ENCODE data around the gene RANBP17.

DNA sequence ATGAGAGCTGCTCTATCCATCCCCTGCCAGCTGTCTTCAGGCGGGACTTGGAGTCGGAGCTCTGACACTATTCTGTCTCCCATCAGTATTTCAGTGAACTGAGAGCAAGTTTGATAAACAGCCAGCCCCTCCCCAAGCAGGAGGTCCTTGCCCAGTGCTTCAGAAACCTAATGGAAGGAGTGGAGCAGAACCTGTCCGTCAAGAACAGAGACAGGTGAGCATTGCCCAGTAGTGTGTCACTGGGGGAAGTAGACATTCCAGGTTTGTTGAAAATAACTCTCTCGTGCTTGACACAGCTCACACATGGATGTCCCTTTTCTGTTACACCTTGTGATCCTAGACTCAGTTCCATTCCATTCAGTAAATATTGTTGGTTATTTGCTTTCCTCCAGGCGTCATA lies 434.0 kb downstream of the RANBP17 start:
- TF ChIP-seq, protein P1, sequence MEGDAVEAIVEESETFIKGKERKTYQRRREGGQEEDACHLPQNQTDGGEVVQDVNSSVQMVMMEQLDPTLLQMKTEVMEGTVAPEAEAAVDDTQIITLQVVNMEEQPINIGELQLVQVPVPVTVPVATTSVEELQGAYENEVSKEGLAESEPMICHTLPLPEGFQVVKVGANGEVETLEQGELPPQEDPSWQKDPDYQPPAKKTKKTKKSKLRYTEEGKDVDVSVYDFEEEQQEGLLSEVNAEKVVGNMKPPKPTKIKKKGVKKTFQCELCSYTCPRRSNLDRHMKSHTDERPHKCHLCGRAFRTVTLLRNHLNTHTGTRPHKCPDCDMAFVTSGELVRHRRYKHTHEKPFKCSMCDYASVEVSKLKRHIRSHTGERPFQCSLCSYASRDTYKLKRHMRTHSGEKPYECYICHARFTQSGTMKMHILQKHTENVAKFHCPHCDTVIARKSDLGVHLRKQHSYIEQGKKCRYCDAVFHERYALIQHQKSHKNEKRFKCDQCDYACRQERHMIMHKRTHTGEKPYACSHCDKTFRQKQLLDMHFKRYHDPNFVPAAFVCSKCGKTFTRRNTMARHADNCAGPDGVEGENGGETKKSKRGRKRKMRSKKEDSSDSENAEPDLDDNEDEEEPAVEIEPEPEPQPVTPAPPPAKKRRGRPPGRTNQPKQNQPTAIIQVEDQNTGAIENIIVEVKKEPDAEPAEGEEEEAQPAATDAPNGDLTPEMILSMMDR (IDR thresholded peaks at IDR 0.05), result no peak
- TF ChIP-seq POLR2A (IDR thresholded peaks at IDR 0.05), result no peak
